ENCODE measurements around the gene IQCF6.
"Not testable (repeated sequence)": the region's sequence is repeated elsewhere in the genome, so short reads cannot be mapped to it uniquely, and the experiment has no call there.

IQCF6 gene

DNA sequence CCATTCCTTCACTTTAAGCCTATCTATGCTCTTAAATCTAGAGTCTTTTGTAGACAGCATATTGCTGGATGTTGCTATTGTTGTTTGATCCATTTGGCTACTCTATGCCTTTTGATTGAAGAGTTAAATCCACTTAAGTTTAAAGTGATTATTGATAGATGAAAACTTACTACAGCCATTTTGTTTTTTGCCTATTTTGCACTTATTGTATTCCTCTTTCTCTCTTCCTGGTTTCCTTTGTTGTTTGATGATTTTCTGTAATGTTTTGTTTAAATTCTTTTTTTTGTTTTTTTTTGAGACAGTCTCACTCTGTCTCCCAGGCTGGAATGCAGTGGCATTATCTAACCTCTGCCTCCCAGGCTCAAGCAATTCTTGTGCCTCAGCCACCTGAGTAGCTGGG, 19.8 kb downstream of the IQCF6 start:
- no peak for DNase-seq (ENCODE audit: low read depth)

GRCh38 chr3:51753763-51754750, 25.0 kb downstream of the IQCF6 start:
- DNase-seq (ENCODE audit: low read depth) = not testable (repeated sequence)

DNA sequence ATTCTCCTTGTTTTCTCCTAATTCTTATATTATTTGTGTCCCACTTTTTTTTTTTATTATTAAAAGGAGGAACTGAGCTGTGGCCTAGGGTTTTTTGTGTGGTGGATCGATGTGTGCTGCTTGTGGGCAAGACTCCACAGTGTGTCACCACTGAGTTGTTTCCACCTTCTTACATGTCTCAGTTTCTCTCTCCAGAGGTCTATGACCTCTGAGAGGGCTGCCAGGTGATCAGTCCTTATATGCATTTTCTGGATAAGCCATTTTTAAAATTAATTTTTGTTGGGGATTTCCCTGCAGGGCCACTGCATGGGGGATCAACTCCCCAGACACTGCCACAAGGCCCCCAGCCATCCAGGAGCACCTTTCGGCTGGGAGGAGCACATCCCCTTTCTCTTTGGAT, 27.8 kb downstream of the IQCF6 start:
- DNase-seq (ENCODE audit: low read depth) = no peak

DNA sequence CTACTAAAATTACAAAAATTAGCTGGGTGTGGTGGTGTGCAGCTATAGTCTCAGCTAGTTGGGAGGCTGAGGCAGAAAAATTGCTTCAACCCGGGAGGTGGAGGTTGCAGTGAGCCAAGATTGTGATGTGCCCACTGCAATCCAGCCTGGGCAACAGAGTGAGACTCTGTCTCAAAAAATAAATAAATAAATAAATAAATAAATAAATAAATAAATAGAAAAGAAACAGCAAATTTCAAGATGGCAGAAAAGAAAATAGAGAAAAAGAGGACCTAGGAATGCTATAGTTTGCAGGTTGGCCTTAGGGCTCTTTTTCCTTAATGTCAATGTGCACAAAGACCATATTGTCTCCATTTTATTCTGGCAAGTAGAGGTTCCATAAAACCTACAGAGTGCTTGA, 28.2 kb downstream of the IQCF6 start:
- DNase-seq (ENCODE audit: low read depth) = no peak

DNA sequence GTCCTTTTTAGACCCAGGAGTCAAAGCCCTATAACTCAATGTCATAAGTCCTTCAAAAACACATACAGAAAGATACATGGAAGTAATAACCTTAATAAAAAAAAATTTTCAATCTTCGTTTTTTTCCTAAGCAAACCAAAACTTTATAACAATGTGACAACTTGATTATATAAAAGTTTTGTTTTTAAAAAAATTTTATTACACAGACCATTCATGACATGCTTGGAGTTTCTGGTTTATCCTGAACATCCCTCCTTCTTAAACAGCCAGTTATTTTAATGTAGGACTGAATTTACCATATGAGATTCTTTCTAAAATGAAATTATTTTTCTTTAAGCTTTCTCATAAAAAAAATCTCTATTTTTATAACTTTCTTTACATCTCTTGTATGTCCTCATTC, 30.7 kb downstream of the IQCF6 start:
- DNase-seq (ENCODE audit: low read depth) = no peak

- no peak for DNase-seq (ENCODE audit: low read depth)
These were observed 31.2 kb downstream of the IQCF6 start for GRCh38 chr3:51747840-51748239.

GRCh38 chr3:51742978-51743377, 36.1 kb downstream of the IQCF6 start:
- DNase-seq (ENCODE audit: low read depth) = not testable (repeated sequence)

- DNase-seq (ENCODE audit: low read depth) = not testable (repeated sequence)
These were observed 36.7 kb downstream of the IQCF6 start for GRCh38 chr3:51742320-51742719.

DNA sequence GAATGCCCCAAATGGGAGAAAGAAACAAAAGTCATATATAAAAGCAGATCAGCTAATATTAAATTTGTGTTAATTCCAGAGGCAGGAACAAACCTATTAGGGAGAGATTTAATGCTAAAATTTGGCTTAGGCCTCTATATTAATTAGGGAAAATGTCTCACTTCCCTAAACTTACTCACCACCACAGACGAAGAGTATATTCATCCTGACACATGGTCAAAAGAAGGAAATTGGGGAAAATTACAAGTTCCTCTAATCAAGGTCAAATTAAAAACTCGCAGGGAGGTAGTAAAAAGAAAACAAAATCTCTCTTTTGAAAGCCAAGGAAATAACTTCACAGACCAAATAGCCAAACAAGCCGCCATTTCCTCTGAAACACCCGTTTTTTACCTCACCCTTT, 39.9 kb downstream of the IQCF6 start:
- DNase-seq (ENCODE audit: low read depth) = no peak

GRCh38 chr3:51735950-51736349, 43.1 kb downstream of the IQCF6 start:
- DNase-seq (ENCODE audit: low read depth) = no peak

DNA sequence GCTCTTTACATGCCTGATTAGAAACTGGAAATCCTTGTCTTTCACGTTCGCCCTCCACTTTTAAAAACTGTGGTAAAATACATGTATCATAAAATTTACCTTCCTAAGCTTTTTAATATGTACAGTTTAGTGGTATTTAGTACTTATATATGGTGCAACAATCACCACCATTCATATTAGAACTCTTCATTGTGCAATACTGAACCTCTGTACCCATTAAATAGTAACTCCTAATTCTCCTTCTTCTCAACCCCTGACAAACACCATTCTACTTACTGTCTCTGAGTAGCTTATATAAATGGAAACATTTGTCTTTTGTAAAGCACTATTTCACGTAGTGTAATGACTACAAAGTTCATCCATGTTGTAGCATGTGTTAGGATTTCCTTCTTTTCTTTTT, 44.0 kb downstream of the IQCF6 start:
- DNase-seq (ENCODE audit: low read depth) = no peak

GRCh38 chr3:51734572-51734907, 44.5 kb downstream of the IQCF6 start:
- no peak for DNase-seq (ENCODE audit: low read depth)

DNA sequence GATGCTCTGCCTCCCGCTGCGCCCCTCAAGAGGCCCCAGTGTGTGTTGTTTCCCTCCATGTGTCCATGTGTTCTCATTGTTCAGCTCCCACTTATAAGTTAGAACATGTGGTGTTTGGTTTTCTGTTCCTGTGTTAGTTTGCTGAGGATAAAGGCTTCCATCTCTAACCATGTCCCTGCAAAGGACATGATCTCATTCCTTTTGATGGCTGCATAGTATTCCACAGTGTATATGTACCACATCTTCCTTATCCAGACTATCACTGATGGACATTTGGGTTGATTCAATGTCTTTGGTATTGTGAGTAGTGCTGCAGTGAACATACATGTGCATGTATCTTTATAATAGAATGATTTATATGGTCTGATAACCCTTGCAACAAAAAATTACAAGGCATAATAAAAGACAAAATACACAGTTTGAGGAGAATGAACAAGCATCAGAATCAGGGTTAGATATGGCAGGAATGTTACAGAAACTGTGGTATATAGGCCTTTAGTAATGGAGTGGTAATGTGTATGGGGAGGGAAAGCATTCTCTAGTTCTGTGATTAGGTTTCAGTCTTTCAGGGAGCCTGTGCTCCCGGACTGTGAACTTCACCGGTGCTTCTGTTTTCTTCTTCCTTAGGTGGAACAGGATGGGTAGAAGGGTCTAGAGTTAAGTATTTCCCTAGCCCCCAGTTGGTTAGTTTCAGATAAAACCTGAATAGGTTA, 45.0 kb downstream of the IQCF6 start:
- no peak for DNase-seq (ENCODE audit: low read depth)

DNA sequence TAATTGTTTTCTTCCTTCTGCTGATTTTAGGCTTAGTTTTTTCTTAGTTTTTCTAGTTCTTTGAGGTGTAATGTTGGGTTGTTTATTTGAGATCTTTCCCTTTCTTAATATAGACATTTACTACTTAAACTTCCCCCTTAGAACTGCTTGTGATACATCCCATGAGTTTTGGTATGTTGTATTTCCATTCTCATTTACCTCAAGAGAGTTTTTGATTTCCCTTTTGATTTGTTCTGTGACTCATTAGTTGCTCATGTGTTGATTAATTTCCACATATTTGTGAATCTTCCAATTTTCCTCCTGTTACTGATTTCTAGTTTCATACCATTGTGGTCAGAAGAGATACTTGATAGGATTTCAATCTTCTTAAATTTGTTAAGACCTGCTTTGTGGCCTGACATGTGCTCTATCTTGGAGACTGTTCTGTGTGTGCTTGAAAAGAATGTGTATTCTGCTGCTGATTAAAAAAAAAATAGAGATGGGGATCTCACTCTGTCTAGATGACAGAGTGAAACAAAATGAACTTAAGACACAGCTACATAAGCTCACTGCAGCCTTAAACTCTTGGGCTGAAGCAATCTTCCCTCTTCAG, 49.9 kb downstream of the IQCF6 start:
- no peak for DNase-seq (ENCODE audit: low read depth)

Data from EH (cell line).